DOHH2 (cell line): Measurements from ENCODE around the gene KCNIP1.

ENCODE experiments used
- H3F3A ChIP-seq: fragments of 200-600 bp; sonication (generic), shearing (Covaris generic); 2 replicates; pipeline ENCODE4 v1.6.0; 2016; ENCODE audit warnings: antibody characterized with exemption, mild to moderate bottlenecking; ENCODE audit not compliant: control insufficient read depth, insufficient read depth
- H3K27ac ChIP-seq: fragments of 200-600 bp; sonication (generic); 2 replicates; pipeline ENCODE4 v1.5.1; 2014; ENCODE audit warnings: low read depth, mild to moderate bottlenecking, low read length, moderate library complexity
- H3K27me3 ChIP-seq: fragments of 200-600 bp; sonication (generic); 2 replicates; pipeline ENCODE4 v1.6.1; 2014; ENCODE audit warnings: mild to moderate bottlenecking, low read length, mixed read lengths; ENCODE audit not compliant: control insufficient read depth
- H3K36me3 ChIP-seq: fragments of 200-600 bp; sonication (generic); 2 replicates; pipeline ENCODE4 v1.6.1; 2014; ENCODE audit warnings: mild to moderate bottlenecking, low read length, moderate library complexity, mixed read lengths; ENCODE audit not compliant: control insufficient read depth
- H3K4me1 ChIP-seq: fragments of 200-600 bp; sonication (generic); 2 replicates; pipeline ENCODE4 v1.6.1; 2014; ENCODE audit warnings: mild to moderate bottlenecking, low read length, mixed read lengths; ENCODE audit not compliant: control insufficient read depth
- H3K4me2 ChIP-seq: fragments of 200-600 bp; sonication (generic); 2 replicates; pipeline ENCODE4 v1.6.0; 2014; ENCODE audit warnings: mild to moderate bottlenecking, low read length, moderate library complexity
- H3K4me3 ChIP-seq: fragments of 200-600 bp; sonication (generic); 2 replicates; pipeline ENCODE4 v1.5.1; 2014; ENCODE audit warnings: mild to moderate bottlenecking, low read length, mixed read lengths
- H3K79me2 ChIP-seq: fragments of 200-600 bp; sonication (generic); 2 replicates; pipeline ENCODE4 v1.6.1; 2014; ENCODE audit warnings: mild to moderate bottlenecking, low read length, mixed read lengths; ENCODE audit not compliant: control insufficient read depth
- H3K9me2 ChIP-seq: fragments of 200-600 bp; sonication (generic); replicated peaks from 2 replicates; pipeline ENCODE4 v1.6.1; 2014; ENCODE audit warnings: mild to moderate bottlenecking, low read length, mixed read lengths; ENCODE audit not compliant: control insufficient read depth
- H3K9me3 ChIP-seq: fragments of 200-600 bp; sonication (generic); 2 replicates; pipeline ENCODE4 v1.6.1; 2014; ENCODE audit warnings: antibody characterized with exemption, low read length, mixed read lengths; ENCODE audit not compliant: control insufficient read depth, insufficient read depth
- H4K20me1 ChIP-seq: fragments of 200-600 bp; sonication (generic); 2 replicates; pipeline ENCODE4 v1.6.0; 2014; ENCODE audit warnings: low read depth, mild to moderate bottlenecking, antibody characterized with exemption, low read length, moderate library complexity; ENCODE audit not compliant: control insufficient read depth, insufficient read depth
- CTCF ChIP-seq: fragments of 200-600 bp; sonication (generic); IDR thresholded peaks from one replicate; pipeline ENCODE4 v1.5.1; 2014; ENCODE audit warnings: antibody characterized with exemption, mild to moderate bottlenecking, low read depth, low read length; ENCODE audit not compliant: poor library complexity, severe bottlenecking
- EZH2phosphoT487 ChIP-seq: fragments of 200-600 bp; sonication (generic); IDR thresholded peaks from 2 replicates; pipeline ENCODE4 v1.6.1; 2017; ENCODE audit warnings: borderline replicate concordance, mild to moderate bottlenecking, antibody characterized with exemption, low read length, moderate library complexity, mixed read lengths

The KCNIP1 gene

DNA sequence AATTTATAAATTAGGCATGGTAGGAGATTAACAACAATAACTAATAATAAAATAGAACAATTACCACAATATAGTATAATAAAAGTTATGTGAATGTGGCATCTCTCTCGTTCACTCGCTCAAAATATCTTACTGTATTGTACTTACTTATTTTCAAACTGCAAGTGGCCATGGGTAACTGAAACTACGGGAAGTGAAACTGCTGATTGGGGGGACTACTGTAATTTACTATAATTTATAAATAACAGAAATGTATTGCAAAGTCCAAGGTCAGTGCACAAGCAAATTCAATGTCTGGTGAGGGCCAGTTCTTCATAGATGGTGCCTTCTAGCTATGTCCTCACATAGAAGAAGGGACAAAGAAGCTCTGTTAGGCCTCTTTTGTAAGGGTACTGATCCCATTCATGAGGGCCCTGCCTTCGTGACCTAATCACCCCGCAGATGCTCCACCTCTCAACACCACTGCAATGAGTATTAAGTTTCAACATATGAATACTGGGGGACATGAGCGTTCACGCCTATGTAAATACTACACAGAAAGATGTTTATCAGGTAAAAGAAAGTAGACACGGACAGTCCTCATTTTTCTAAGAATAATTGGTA, 39.0 kb downstream of the KCNIP1 start:
- Histone ChIP-seq H3K4me2 (no peak overlapping the region), H3F3A (no peaks in the 10 kb centered on the region), H3K27me3 (0 out of 2 replicates have a peak, but pooled peaks cover 2% of the 10 kb centered on the region), H3K9me3 (no peaks in the 10 kb centered on the region), H4K20me1 (no peaks in the 10 kb centered on the region), H3K27ac (no peak overlapping the region), H3K36me3 (no peaks in the 10 kb centered on the region), H3K4me3 (no peak overlapping the region), H3K4me1 (no peaks in the 10 kb centered on the region), H3K9me2 (no peaks in the 10 kb centered on the region), H3K79me2 (no peaks in the 10 kb centered on the region)
- TF ChIP-seq EZH2phosphoT487 (no peak), CTCF (no peak)

DNA sequence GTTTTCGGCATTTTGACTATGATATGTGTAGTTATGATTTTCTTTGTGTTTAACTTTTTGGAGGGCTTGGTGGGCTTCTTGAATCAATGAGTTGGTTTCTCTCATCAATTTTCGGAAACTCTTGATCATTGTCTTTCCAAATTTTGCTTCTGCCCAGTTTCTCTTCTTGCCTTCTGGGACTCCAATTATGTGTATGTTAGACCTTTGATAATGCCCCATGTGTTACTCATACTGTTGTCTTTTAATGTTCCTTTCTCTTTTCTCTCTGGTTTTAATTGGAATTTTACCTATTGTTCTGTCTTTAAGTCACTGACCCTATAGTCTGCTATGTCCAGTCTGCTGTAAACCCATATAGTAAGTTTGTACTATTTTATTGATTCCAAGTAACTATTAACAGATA, 41.5 kb downstream of the KCNIP1 start:
- Histone ChIP-seq H3K9me2 (no peaks in the 10 kb centered on the region), H3K4me2 (no peak overlapping the region), H3K27me3 (0 out of 2 replicates have a peak, but pooled peaks cover 2% of the 10 kb centered on the region), H3K4me1 (no peaks in the 10 kb centered on the region), H3K36me3 (no peaks in the 10 kb centered on the region), H3F3A (no peaks in the 10 kb centered on the region), H4K20me1 (no peaks in the 10 kb centered on the region), H3K4me3 (no peak overlapping the region), H3K9me3 (no peaks in the 10 kb centered on the region), H3K27ac (no peak overlapping the region), H3K79me2 (no peaks in the 10 kb centered on the region)
- TF ChIP-seq EZH2phosphoT487 (no peak), CTCF (no peak)

DNA sequence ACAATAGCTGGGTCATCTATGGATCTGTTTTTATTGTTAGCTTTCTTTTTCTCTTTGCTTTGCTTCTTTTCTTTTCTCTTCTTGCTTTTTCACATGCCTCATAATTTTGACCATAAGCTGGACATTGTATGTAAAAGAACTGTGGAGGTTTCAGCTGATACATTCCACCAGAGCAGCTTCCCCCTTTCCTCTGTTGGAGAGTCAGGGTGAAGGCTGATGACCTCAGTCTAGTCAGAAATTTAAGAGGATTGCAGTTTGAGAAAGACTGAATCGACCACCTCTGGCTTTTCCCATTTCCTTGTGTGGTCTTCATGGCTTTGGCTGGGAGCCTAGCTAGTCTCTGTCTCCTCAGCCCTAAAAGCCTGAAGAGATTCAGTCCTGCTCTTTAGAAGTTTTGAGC, 42.0 kb downstream of the KCNIP1 start:
- H3F3A ChIP-seq, result no peaks in the 10 kb centered on the region
- TF ChIP-seq EZH2phosphoT487 (no peak), CTCF (no peak)
- no peaks in the 10 kb centered on the region for H3K4me1 ChIP-seq
- no peaks in the 10 kb centered on the region for H3K79me2 ChIP-seq
- no peaks in the 10 kb centered on the region for H3K9me3 ChIP-seq
- no peak overlapping the region for H3K4me2 ChIP-seq
- H4K20me1 ChIP-seq, result no peaks in the 10 kb centered on the region
- H3K36me3 ChIP-seq, result no peaks in the 10 kb centered on the region
- H3K27me3 ChIP-seq, result 0 out of 2 replicates have a peak, but pooled peaks cover 2% of the 10 kb centered on the region
- H3K9me2 ChIP-seq, result no peaks in the 10 kb centered on the region
- H3K27ac ChIP-seq, result no peak overlapping the region
- no peak overlapping the region for H3K4me3 ChIP-seq
